Measurements from ENCODE around the gene MAGI1.

The MAGI1 gene

GRCh38 chr3:65706776-65707568 is 331.7 kb downstream of the MAGI1 start:
- DNase-seq (ENCODE audit: low read depth), result no peak

- no peak for DNase-seq (ENCODE audit: low read depth)
Measured at GRCh38 chr3:65706301-65706700, 332.4 kb downstream of the MAGI1 start.

- no peak for DNase-seq (ENCODE audit: low read depth)
Measured at GRCh38 chr3:65703820-65704219, 334.9 kb downstream of the MAGI1 start.

- DNase-seq (ENCODE audit: low read depth), result no peak
Measured at GRCh38 chr3:65703026-65703425, 335.7 kb downstream of the MAGI1 start.

GRCh38 chr3:65702202-65702601 is 336.5 kb downstream of the MAGI1 start:
- DNase-seq (ENCODE audit: low read depth), result no peak

- no peak for DNase-seq (ENCODE audit: low read depth)
Measured at GRCh38 chr3:65701516-65701915, 337.2 kb downstream of the MAGI1 start.

GRCh38 chr3:65689436-65689835 is 349.3 kb downstream of the MAGI1 start:
- DNase-seq (ENCODE audit: low read depth), result no peak

GRCh38 chr3:65687741-65688140 is 351.0 kb downstream of the MAGI1 start:
- no peak for DNase-seq (ENCODE audit: low read depth)

- no peak for DNase-seq (ENCODE audit: low read depth)
Measured at GRCh38 chr3:65685621-65686235, 353.0 kb downstream of the MAGI1 start.

- no peak for DNase-seq (ENCODE audit: low read depth)
Measured at GRCh38 chr3:65678516-65678915, 360.2 kb downstream of the MAGI1 start.

- no peak for DNase-seq (ENCODE audit: low read depth)
Measured at GRCh38 chr3:65677486-65678010, 361.2 kb downstream of the MAGI1 start.

- DNase-seq (ENCODE audit: low read depth), result no peak
Measured at GRCh38 chr3:65676580-65676979, 362.1 kb downstream of the MAGI1 start.

- no peak for DNase-seq (ENCODE audit: low read depth)
Measured at GRCh38 chr3:65675011-65675410, 363.7 kb downstream of the MAGI1 start.

GRCh38 chr3:65674226-65674625 is 364.5 kb downstream of the MAGI1 start:
- DNase-seq (ENCODE audit: low read depth), result no peak

- DNase-seq (ENCODE audit: low read depth), result no peak
Measured at GRCh38 chr3:65672871-65673815, 365.6 kb downstream of the MAGI1 start.

- no peak for DNase-seq (ENCODE audit: low read depth)
Measured at GRCh38 chr3:65672061-65672460, 366.7 kb downstream of the MAGI1 start.

GRCh38 chr3:65671004-65671403 is 367.7 kb downstream of the MAGI1 start:
- no peak for DNase-seq (ENCODE audit: low read depth)

- DNase-seq (ENCODE audit: low read depth), result no peak
Measured at GRCh38 chr3:65669163-65669875, 369.4 kb downstream of the MAGI1 start.

- DNase-seq (ENCODE audit: low read depth), result no peak
Measured at GRCh38 chr3:65667963-65668362, 370.8 kb downstream of the MAGI1 start.

- no peak for DNase-seq (ENCODE audit: low read depth)
Measured at GRCh38 chr3:65666448-65667091, 372.1 kb downstream of the MAGI1 start.

- no peak for DNase-seq (ENCODE audit: low read depth)
Measured at GRCh38 chr3:65665915-65666314, 372.8 kb downstream of the MAGI1 start.

Data from stimulated activated CD4-positive, alpha-beta T cell treated with anti-CD3 and anti-CD28 coated beads, Interleukin-2, amount 100 ng/mL, for 4 hours (primary cell).